A549 (cell line): Measurements from ENCODE around the gene ASIC2.

Source experiments
- CTCF ChIP-seq: fragments of >200 bp; sonication (Bioruptor Twin); formaldehyde crosslinking; IDR thresholded peaks from 3 replicates; pipeline ENCODE4 v1.5.1; 2016
- HDAC2 ChIP-seq: fragments of 200-600 bp; sonication (generic); IDR thresholded peaks from 2 replicates; pipeline ENCODE4 v1.6.1; 2016
- KDM1A ChIP-seq: fragments of 200-600 bp; sonication (generic); IDR thresholded peaks from 2 replicates; pipeline ENCODE4 v1.6.1; 2016; ENCODE audit warnings: low read depth, mild to moderate bottlenecking
- MYC ChIP-seq: IDR thresholded peaks from 2 replicates; pipeline ENCODE4 v1.6.1; 2012; ENCODE audit warnings: mild to moderate bottlenecking, inconsistent platforms, low read length, improper control_type of control experiment, borderline replicate concordance
- POLR2A ChIP-seq: IDR thresholded peaks from 2 replicates; pipeline ENCODE4 v1.6.1; 2012; ENCODE audit warnings: mild to moderate bottlenecking, low read length
- RAD21 ChIP-seq, 2 experiments: fragments of >200 bp in 1 of 2; sonication (Bioruptor Twin) in 1 of 2; formaldehyde crosslinking in 1 of 2; IDR thresholded peaks in 1 of 2; conservative IDR thresholded peaks in 1 of 2; 2 replicates in 1 of 2; 3 replicates in 1 of 2; pipeline ENCODE4 v1.6.1; 2012 to 2018; ENCODE audit warnings: inconsistent platforms in 1 of 2
- REST ChIP-seq: fragments of 200-600 bp; sonication (generic); IDR thresholded peaks from 2 replicates; pipeline ENCODE4 v1.6.1; 2016; ENCODE audit warnings: antibody characterized with exemption, mild to moderate bottlenecking, moderate library complexity
- SREBF2 ChIP-seq: fragments of 450-650 bp; IDR thresholded peaks from 2 replicates; pipeline ENCODE4 v1.6.1; 2014; ENCODE audit warnings: mild to moderate bottlenecking, moderate library complexity
- USF2 ChIP-seq: fragments of 450-650 bp; IDR thresholded peaks from 2 replicates; pipeline ENCODE4 v1.6.1; 2014; ENCODE audit warnings: antibody characterized with exemption

- TF ChIP-seq USF2 (no peak), KDM1A (no peak), REST (no peak), SREBF2 (no peak), CTCF (no peak), RAD21 (conservative IDR thresholded peaks at IDR 0.05 in 1 of 2, IDR thresholded peaks at IDR 0.05 in 1 of 2) (no peak), POLR2A (no peak), MYC (no peak), HDAC2 (no peak)
Measured at GRCh38 chr17:32992321-32993033, 300.6 kb downstream of the ASIC2 start.
